DND-41 (cell line): ENCODE results near the gene AK1.

Source experiments
- ATAC-seq: fragments of 200-7000 bp; cut with Tn5 transposase; 3 replicates; pipeline ENCODE4 v1.9.1; 2021; ENCODE audit warnings: low read depth; ENCODE audit not compliant: insufficient read depth
- DNase-seq: peaks from one replicate; pipeline ENCODE4 v3.0.0-alpha.2; 2020
- H2AFZ ChIP-seq: 2 replicates; pipeline ENCODE4 v1.6.0; 2012; ENCODE audit warnings: low read depth, low read length
- H3K27ac ChIP-seq: 2 replicates; pipeline ENCODE4 v1.5.1; 2012; ENCODE audit warnings: low read length, inconsistent platforms
- H3K27me3 ChIP-seq: fragments of 200-600 bp; sonication (generic); 2 replicates; pipeline ENCODE4 v1.6.0; 2012; ENCODE audit warnings: low read length, mild to moderate bottlenecking, inconsistent platforms; ENCODE audit not compliant: insufficient read depth, poor library complexity
- H3K36me3 ChIP-seq: 2 replicates; pipeline ENCODE4 v1.5.1; 2012; ENCODE audit warnings: low read length, inconsistent platforms; ENCODE audit not compliant: insufficient read depth
- H3K4me1 ChIP-seq: 2 replicates; pipeline ENCODE4 v1.5.1; 2012; ENCODE audit warnings: mild to moderate bottlenecking, low read length; ENCODE audit not compliant: insufficient read depth
- H3K4me2 ChIP-seq: 2 replicates; pipeline ENCODE4 v1.6.0; 2012; ENCODE audit warnings: mild to moderate bottlenecking, moderate library complexity, low read length, inconsistent platforms; ENCODE audit not compliant: insufficient read depth
- H3K4me3 ChIP-seq, 2 experiments: fragments of 200-600 bp in 1 of 2; shearing (Covaris generic) in 1 of 2; 2 replicates each; pipeline ENCODE4 v1.5.1; 2012 to 2016; ENCODE audit warnings: inconsistent platforms in 2 of 2, low read length in 2 of 2, mild to moderate bottlenecking in 2 of 2, low read depth in 1 of 2, moderate library complexity in 1 of 2
- H3K79me2 ChIP-seq: 2 replicates; pipeline ENCODE4 v1.6.0; 2012; ENCODE audit warnings: low read length, inconsistent platforms; ENCODE audit not compliant: insufficient read depth
- H3K9ac ChIP-seq: 2 replicates; pipeline ENCODE4 v1.6.0; 2012; ENCODE audit warnings: low read depth, mild to moderate bottlenecking, inconsistent platforms, low read length, moderate library complexity
- H3K9me3 ChIP-seq: 2 replicates; pipeline ENCODE4 v1.5.1; 2012; ENCODE audit warnings: low read length, moderate library complexity, mild to moderate bottlenecking, inconsistent platforms; ENCODE audit not compliant: insufficient read depth, severe bottlenecking
- H4K20me1 ChIP-seq: 2 replicates; pipeline ENCODE4 v1.6.0; 2012; ENCODE audit warnings: low read length; ENCODE audit not compliant: insufficient read depth
- EZH2 ChIP-seq: IDR thresholded peaks from 3 replicates; pipeline ENCODE4 v1.6.1; 2012; ENCODE audit warnings: borderline replicate concordance, low read depth, mild to moderate bottlenecking, moderate library complexity, low read length, inconsistent platforms; ENCODE audit not compliant: severe bottlenecking
- TF ChIP-seq, protein P1 (sequence below): IDR thresholded peaks from 2 replicates; pipeline ENCODE4 v1.5.1; 2012; ENCODE audit warnings: borderline replicate concordance, low read length, moderate library complexity, mild to moderate bottlenecking; ENCODE audit not compliant: poor library complexity, severe bottlenecking; ENCODE audit errors: extremely low read depth

AK1 gene

DNA sequence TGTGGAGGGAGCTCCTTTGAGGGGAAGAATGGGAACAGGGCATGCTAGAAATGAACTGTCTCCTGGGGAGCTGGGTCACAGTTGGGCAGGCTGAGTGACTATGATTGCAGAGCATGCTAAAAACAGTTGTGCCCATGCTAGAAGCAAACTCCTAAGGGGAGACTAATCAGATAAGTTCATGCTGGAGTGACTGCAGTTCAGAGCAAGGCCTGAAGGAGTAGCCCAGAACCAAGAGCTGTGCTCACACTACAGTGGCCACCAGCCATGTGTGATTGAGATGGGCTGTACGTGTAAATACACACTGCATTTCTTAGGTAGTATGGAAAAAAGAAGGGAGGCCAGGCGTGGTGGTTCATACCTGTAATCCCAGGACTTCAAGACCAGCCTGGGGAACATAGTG is 10.3 kb upstream of the AK1 start:
- Histone ChIP-seq H2AFZ (no peak overlapping the region), H3K27me3 (no peaks in the 10 kb centered on the region), H3K4me2 (no peak overlapping the region), H3K9ac (no peak overlapping the region), H3K4me3 (no peak overlapping the region), H3K36me3 (peaks cover 28% of the 10 kb centered on the region), H3K27ac (no peak overlapping the region), H3K9me3 (peaks cover 2% of the 10 kb centered on the region), H4K20me1 (no peaks in the 10 kb centered on the region), H3K4me1 (no peaks in the 10 kb centered on the region), H3K79me2 (no peaks in the 10 kb centered on the region)
- TF ChIP-seq, protein P1, sequence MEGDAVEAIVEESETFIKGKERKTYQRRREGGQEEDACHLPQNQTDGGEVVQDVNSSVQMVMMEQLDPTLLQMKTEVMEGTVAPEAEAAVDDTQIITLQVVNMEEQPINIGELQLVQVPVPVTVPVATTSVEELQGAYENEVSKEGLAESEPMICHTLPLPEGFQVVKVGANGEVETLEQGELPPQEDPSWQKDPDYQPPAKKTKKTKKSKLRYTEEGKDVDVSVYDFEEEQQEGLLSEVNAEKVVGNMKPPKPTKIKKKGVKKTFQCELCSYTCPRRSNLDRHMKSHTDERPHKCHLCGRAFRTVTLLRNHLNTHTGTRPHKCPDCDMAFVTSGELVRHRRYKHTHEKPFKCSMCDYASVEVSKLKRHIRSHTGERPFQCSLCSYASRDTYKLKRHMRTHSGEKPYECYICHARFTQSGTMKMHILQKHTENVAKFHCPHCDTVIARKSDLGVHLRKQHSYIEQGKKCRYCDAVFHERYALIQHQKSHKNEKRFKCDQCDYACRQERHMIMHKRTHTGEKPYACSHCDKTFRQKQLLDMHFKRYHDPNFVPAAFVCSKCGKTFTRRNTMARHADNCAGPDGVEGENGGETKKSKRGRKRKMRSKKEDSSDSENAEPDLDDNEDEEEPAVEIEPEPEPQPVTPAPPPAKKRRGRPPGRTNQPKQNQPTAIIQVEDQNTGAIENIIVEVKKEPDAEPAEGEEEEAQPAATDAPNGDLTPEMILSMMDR: no peak
- no peak for TF ChIP-seq EZH2
- 0 out of 3 replicates have a peak, but pooled peaks have one; percentile 31 for ATAC-seq
- no peak for DNase-seq

DNA sequence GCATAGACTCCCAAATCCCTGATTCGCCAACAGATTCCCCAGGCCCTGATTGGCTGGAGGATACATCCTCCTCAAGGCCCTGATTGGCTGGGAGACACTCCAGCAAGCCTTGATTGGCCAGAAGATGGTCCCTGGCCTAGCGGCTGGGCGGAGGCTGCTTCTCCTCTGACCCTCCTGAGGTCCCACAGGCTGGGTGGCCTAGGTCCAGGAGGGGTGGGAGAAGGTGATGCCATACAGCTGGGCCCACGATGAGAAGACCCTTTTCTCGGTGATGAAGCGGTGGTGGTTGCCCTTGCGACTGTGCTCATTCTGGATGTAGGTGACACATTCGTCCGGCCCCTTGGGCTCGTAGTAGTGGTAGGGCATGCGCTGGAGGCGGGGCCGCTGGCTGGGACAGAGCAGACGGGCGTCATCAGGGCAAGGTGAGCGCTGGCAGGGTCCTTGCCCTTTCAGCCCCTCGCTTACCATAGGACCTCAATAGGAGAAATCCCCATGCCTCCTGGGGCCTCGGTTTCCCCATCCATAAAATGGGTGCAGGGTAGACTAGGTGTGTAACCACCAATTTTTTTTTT is 9.0 kb upstream of the AK1 start:
- Histone ChIP-seq H3K36me3 (peaks cover 25% of the 10 kb centered on the region), H3K79me2 (no peaks in the 10 kb centered on the region), H4K20me1 (no peaks in the 10 kb centered on the region), H3K9ac (no peak overlapping the region), H3K4me2 (no peak overlapping the region), H3K27ac (no peak overlapping the region), H3K4me1 (no peaks in the 10 kb centered on the region), H3K27me3 (no peaks in the 10 kb centered on the region), H2AFZ (no peak overlapping the region), H3K4me3 (no peak overlapping the region), H3K9me3 (no peaks in the 10 kb centered on the region)
- ATAC-seq (no peak), DNase-seq (no peak)
- TF ChIP-seq EZH2: no peak
- TF ChIP-seq, protein P1: no peak

DNA sequence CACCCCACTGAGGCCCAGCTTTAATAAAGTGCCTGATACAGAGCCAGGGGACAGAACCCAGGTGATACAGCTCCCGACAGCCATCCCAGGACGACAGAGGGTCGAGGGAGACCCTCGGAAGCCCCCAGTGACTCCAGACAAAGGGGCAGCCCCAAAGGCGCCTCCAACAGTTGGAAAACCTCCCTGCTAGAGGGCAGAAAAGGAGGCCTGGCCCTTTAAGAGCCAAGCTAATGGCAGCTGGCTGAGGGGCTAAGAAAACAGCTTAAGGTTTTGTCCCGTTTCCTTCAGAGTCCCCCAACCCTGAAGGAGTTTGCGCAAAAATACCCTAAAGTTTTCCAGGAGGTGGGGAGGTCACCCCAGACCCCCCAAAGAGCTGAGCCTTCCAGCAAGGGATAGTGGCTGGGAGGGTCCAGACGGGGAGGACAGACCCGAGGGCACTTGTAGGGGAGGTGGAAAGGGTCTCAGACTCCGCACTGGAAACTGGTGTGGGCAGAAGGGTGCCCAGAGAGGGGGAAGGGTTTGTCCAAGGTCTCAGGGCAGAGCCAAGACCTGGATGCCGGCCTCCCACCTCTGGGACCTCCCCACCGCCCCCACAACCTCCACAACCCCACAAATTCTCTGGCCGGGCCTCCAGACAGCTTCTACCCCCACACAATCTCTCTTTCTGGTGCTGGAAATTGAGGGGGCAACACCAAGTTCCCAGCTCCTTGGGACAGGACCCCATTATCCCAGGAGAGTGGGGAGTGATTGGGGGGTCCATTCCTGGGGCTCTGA is 8.2 kb upstream of the AK1 start:
- H4K20me1 ChIP-seq: no peaks in the 10 kb centered on the region
- H3K9ac ChIP-seq: no peak overlapping the region
- H2AFZ ChIP-seq: no peak overlapping the region
- H3K36me3 ChIP-seq: peaks cover 18% of the 10 kb centered on the region
- H3K27ac ChIP-seq: no peak overlapping the region
- no peaks in the 10 kb centered on the region for H3K27me3 ChIP-seq
- no peaks in the 10 kb centered on the region for H3K79me2 ChIP-seq
- no peaks in the 10 kb centered on the region for H3K4me1 ChIP-seq
- no peak for TF ChIP-seq EZH2
- TF ChIP-seq, protein P1: no peak
- ATAC-seq (no peak), DNase-seq (no peak)
- H3K9me3 ChIP-seq: no peaks in the 10 kb centered on the region
- no peak overlapping the region for H3K4me3 ChIP-seq
- H3K4me2 ChIP-seq: no peak overlapping the region
